Stimulated activated CD4-positive, alpha-beta T cell treated with anti-CD3 and anti-CD28 coated beads, Interleukin-1b, Interleukin-23, amount 100 ng/mL, for 48 hours (primary cell): ENCODE measurements around the gene C16orf95.
"Not testable (repeated sequence)": the region's sequence is repeated elsewhere in the genome, so short reads cannot be mapped to it uniquely, and the experiment has no call there.

Experiments used
- DNase-seq: peaks from one replicate; pipeline ENCODE4 v3.0.0-alpha.2; 2020

The C16orf95 gene

GRCh38 chr16:87345726-87346424 is 28.7 kb upstream of the C16orf95 start:
- no peak for DNase-seq

GRCh38 chr16:87344931-87345631 is 27.9 kb upstream of the C16orf95 start:
- peak; percentile 44 for DNase-seq

GRCh38 chr16:87344165-87344930 is 27.2 kb upstream of the C16orf95 start:
- no peak for DNase-seq

GRCh38 chr16:87343753-87344050 is 26.5 kb upstream of the C16orf95 start:
- DNase-seq, result no peak

GRCh38 chr16:87342978-87343752 is 26.0 kb upstream of the C16orf95 start:
- DNase-seq, result no peak

GRCh38 chr16:87342504-87342903 is 25.3 kb upstream of the C16orf95 start:
- no peak for DNase-seq

- no peak for DNase-seq
Observed at GRCh38 chr16:87340198-87340597, 23.0 kb upstream of the C16orf95 start.

- not testable (repeated sequence) for DNase-seq
Observed at GRCh38 chr16:87339724-87340105, 22.5 kb upstream of the C16orf95 start.

- DNase-seq, result no peak
Observed at GRCh38 chr16:87339086-87339723, 22.0 kb upstream of the C16orf95 start.

- no peak for DNase-seq
Observed at GRCh38 chr16:87338155-87338765, 21.1 kb upstream of the C16orf95 start.

GRCh38 chr16:87337262-87337771 is 20.1 kb upstream of the C16orf95 start:
- no peak for DNase-seq

- DNase-seq, result no peak
Observed at GRCh38 chr16:87336434-87337240, 19.4 kb upstream of the C16orf95 start.

- no peak for DNase-seq
Observed at GRCh38 chr16:87335625-87336433, 18.6 kb upstream of the C16orf95 start.

GRCh38 chr16:87334651-87335624 is 17.7 kb upstream of the C16orf95 start:
- DNase-seq, result no peak

GRCh38 chr16:87333581-87334331 is 16.6 kb upstream of the C16orf95 start:
- DNase-seq, result no peak

- no peak for DNase-seq
Observed at GRCh38 chr16:87333101-87333500, 15.9 kb upstream of the C16orf95 start.

GRCh38 chr16:87332150-87332549 is 15.0 kb upstream of the C16orf95 start:
- DNase-seq, result no peak

GRCh38 chr16:87331241-87331801 is 14.1 kb upstream of the C16orf95 start:
- DNase-seq, result no peak
